ENCODE results near the gene VWF.

GRCh38 chr12:6076346-6076745, 48.1 kb downstream of the VWF start:
- TF ChIP-seq, protein P1, sequence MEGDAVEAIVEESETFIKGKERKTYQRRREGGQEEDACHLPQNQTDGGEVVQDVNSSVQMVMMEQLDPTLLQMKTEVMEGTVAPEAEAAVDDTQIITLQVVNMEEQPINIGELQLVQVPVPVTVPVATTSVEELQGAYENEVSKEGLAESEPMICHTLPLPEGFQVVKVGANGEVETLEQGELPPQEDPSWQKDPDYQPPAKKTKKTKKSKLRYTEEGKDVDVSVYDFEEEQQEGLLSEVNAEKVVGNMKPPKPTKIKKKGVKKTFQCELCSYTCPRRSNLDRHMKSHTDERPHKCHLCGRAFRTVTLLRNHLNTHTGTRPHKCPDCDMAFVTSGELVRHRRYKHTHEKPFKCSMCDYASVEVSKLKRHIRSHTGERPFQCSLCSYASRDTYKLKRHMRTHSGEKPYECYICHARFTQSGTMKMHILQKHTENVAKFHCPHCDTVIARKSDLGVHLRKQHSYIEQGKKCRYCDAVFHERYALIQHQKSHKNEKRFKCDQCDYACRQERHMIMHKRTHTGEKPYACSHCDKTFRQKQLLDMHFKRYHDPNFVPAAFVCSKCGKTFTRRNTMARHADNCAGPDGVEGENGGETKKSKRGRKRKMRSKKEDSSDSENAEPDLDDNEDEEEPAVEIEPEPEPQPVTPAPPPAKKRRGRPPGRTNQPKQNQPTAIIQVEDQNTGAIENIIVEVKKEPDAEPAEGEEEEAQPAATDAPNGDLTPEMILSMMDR (IDR thresholded peaks at IDR 0.05) = no peak
- TF ChIP-seq POLR2A (IDR thresholded peaks at IDR 0.05) = no peak

Measured in right lobe of liver (tissue), 4 donors.